GM23248 (cell line): Measurements from ENCODE around the gene ERI3.

Source experiments
- EZH2 ChIP-seq: fragments of 200-600 bp; sonication (generic); IDR thresholded peaks from 2 replicates; pipeline ENCODE4 v1.6.1; 2018; ENCODE audit warnings: antibody characterized with exemption, mild to moderate bottlenecking; ENCODE audit not compliant: insufficient read depth, poor library complexity, severe bottlenecking
- EZH2phosphoT487 ChIP-seq: fragments of 200-600 bp; sonication (generic); IDR thresholded peaks from 2 replicates; pipeline ENCODE4 v1.6.1; 2018; ENCODE audit warnings: antibody characterized with exemption, moderate library complexity, mild to moderate bottlenecking, low read depth; ENCODE audit not compliant: insufficient read depth

DNA sequence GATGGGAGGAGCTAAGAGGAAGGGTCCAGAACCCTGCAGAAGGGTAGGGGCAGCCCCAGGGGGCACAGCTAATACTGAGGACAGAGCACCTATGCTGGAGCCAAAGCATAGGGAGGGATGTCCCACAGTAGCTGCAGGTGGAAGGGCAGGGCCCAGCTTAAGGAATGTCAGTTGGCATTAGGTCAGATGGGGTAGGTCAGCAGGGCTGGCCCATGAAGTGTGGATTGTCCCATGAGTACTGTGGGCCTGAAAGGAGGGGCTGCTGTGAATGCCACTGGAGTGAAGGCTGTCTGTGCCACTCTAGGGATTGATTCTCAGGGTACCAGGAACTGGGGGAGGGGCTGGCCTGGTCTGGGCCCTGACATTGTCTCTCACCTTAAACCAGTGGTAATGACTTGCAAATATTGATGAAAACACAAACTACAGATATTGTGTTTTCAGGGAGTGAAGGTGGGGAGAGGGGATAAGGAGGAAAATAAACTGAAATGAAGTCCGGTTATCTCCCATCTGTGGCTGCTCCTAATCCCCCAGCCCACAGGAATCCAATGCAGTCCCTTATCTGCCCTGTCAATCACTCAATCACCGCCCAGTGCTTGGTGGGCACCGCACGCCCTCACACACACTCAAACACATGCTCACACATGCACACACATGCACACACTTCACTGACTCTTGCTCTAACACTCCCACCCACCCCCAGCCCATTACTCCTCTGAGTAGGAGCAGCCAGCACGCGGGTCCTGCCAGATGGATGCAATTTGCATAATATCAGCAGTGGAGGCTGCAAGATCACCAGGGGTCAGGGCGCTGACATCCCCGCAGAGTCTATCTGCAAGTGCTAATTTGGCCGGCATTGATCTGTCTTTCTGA lies 114.0 kb downstream of the ERI3 start:
- TF ChIP-seq EZH2 (no peak), EZH2phosphoT487 (no peak)
